Testis (tissue), 3 donors: ENCODE data around the gene CYP2C18. TPM values are rescaled to one million over a fixed set of nuclear protein-coding genes. Genes with fewer than 3 reads are reported as not detected.
"Not testable (repeated sequence)": the region's sequence is repeated elsewhere in the genome, so short reads cannot be mapped to it uniquely, and the experiment has no call there.

Experiments used
- DNase-seq: peaks from one replicate; pipeline ENCODE4 v3.0.0-alpha.2; 2019
- H3K27ac ChIP-seq, 2 donors: fragments of 200-600 bp; sonication (generic); one replicate each; pipeline ENCODE4 v1.5.1; 2019
- H3K27me3 ChIP-seq: fragments of 200-600 bp; sonication (generic); one replicate; pipeline ENCODE4 v1.5.1; 2019
- H3K36me3 ChIP-seq: fragments of 200-600 bp; sonication (generic); one replicate; pipeline ENCODE4 v1.5.1; 2017; ENCODE audit warnings: low read depth; ENCODE audit errors: missing control alignments
- H3K4me1 ChIP-seq: fragments of 200-600 bp; sonication (generic); one replicate; pipeline ENCODE4 v1.5.1; 2019
- H3K4me3 ChIP-seq, 2 donors: fragments of 200-600 bp; sonication (generic); one replicate each; pipeline ENCODE4 v1.5.1; 2017 to 2019
- H3K9me3 ChIP-seq: fragments of 200-600 bp; sonication (generic); one replicate; pipeline ENCODE4 v1.5.1; 2017
- POLR2A ChIP-seq: fragments of 450-650 bp; IDR thresholded peaks from one replicate; pipeline ENCODE4 v1.6.1; 2017; ENCODE audit warnings: antibody characterized with exemption, mild to moderate bottlenecking, moderate library complexity
- WGBS, 2 donors: methylation state at CpG; one replicate each; pipeline ENCODE4 v1.1.5; 2018; 5-methylcytosine and 5-hydroxymethylcytosine counted together
- intact Hi-C: fragments of 100-400 bp; cut with DNase I; formaldehyde crosslinking; loops from one replicate; pipeline ENCODE4 v1.15.1; 2023; ENCODE audit warnings: low total_unique reads
- polyA plus RNA-seq: library from polyadenylated mRNA; stranded (reverse); fragments of 350-450 nt; fragmentation: Illumina TruSeq; extraction: RNeasy Lipid Tissue Mini Kit (QIAGEN cat#74804); gene quantifications from one replicate; pipeline ENCODE4 v1.2.3, GENCODE V29; 2014; ENCODE audit warnings: low read depth, low replicate concordance; ENCODE audit not compliant: insufficient read depth
- total RNA-seq, 2 donors: library from RNA; depleted of rRNA; stranded (reverse); fragments of >200 nt; gene quantifications; one replicate each; pipeline ENCODE4 v1.2.3, GENCODE V29; 2016
- TF ChIP-seq, protein P1 (sequence below), 3 experiments: fragments of 450-650 bp in 2 of 3; fragments of 200-600 bp in 1 of 3; sonication (generic) in 1 of 3; IDR thresholded peaks; one replicate each; pipeline ENCODE4 v1.5.1; 2016 to 2019; ENCODE audit warnings: antibody characterized with exemption in 3 of 3, mild to moderate bottlenecking in 2 of 3, moderate library complexity in 1 of 3

Gene CYP2C18
- total and polyA plus RNA-seq, 3 donors from 2014 or later, result 0.12 to 1.1 TPM; not detected in 1

GRCh38 chr10:94673614-94674321 lies 9.8 kb upstream of the CYP2C18 start:
- intact Hi-C loops, result no loop called here
- no peak for DNase-seq
- 100% methylated on average over 1 of the region's 1 CpG for WGBS, 2 donors

DNA sequence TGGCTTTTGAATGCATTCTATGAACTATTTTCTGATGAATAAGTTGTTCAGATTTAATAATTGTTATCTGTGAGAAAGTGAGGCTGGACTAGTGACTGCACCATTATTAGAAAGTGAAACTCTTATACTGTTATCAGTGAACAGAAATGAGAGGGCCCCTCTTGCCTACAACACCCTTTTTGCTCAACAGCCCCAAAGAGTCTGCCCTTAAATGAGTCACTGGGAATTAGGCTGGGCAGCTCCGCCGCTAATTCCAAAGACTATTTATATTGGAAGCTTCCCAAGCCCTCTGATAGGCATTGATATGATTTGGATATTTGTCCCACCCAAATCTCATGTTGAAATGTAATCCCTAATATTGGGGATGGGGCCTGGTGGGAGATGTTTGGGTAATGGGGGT lies 7.0 kb upstream of the CYP2C18 start:
- Histone ChIP-seq H3K27ac (no peak overlapping the region), H3K27me3 (no peaks in the 10 kb centered on the region), H3K4me1 (no peaks in the 10 kb centered on the region), H3K9me3 (no peaks in the 10 kb centered on the region), H3K36me3 (no peaks in the 10 kb centered on the region), H3K4me3 (no peak overlapping the region)
- WGBS, 2 donors, result 94 to 100% methylated on average over 2 of the region's 2 CpGs
- TF ChIP-seq, protein P1, sequence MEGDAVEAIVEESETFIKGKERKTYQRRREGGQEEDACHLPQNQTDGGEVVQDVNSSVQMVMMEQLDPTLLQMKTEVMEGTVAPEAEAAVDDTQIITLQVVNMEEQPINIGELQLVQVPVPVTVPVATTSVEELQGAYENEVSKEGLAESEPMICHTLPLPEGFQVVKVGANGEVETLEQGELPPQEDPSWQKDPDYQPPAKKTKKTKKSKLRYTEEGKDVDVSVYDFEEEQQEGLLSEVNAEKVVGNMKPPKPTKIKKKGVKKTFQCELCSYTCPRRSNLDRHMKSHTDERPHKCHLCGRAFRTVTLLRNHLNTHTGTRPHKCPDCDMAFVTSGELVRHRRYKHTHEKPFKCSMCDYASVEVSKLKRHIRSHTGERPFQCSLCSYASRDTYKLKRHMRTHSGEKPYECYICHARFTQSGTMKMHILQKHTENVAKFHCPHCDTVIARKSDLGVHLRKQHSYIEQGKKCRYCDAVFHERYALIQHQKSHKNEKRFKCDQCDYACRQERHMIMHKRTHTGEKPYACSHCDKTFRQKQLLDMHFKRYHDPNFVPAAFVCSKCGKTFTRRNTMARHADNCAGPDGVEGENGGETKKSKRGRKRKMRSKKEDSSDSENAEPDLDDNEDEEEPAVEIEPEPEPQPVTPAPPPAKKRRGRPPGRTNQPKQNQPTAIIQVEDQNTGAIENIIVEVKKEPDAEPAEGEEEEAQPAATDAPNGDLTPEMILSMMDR (IDR thresholded peaks at IDR 0.05), result no peak
- TF ChIP-seq POLR2A, result no peak
- DNase-seq, result no peak
- intact Hi-C loops, result no loop called here

More at GRCh38 chr10:94673614-94674321, 9.8 kb upstream of the CYP2C18 start:
- Histone ChIP-seq H3K36me3 (no peaks in the 10 kb centered on the region), H3K4me3 (no peak overlapping the region), H3K27ac (no peak overlapping the region), H3K27me3 (no peaks in the 10 kb centered on the region), H3K4me1 (no peaks in the 10 kb centered on the region), H3K9me3 (no peaks in the 10 kb centered on the region)
- TF ChIP-seq POLR2A, result no peak
- TF ChIP-seq, protein P1 (IDR thresholded peaks at IDR 0.05), result no peak

GRCh38 chr10:94677691-94678090 lies 5.8 kb upstream of the CYP2C18 start:
- TF ChIP-seq, protein P1 (IDR thresholded peaks at IDR 0.05), result peak in 1 of 3 experiments; percentile 15
- no peak for TF ChIP-seq POLR2A
- Histone ChIP-seq H3K4me3 (no peak overlapping the region), H3K36me3 (no peaks in the 10 kb centered on the region), H3K4me1 (no peaks in the 10 kb centered on the region), H3K9me3 (no peaks in the 10 kb centered on the region), H3K27ac (no peak overlapping the region), H3K27me3 (no peaks in the 10 kb centered on the region)
- no peak for DNase-seq
- intact Hi-C loops, result no loop called here

- Histone ChIP-seq H3K4me1 (no peaks in the 10 kb centered on the region), H3K4me3 (no peak overlapping the region), H3K27ac (no peak overlapping the region), H3K27me3 (no peaks in the 10 kb centered on the region), H3K36me3 (no peaks in the 10 kb centered on the region), H3K9me3 (no peaks in the 10 kb centered on the region)
- no peak for DNase-seq
- 89 to 94% methylated on average over 2 of the region's 2 CpGs for WGBS, 2 donors
- intact Hi-C loops, result no loop called here
- TF ChIP-seq, protein P1 (IDR thresholded peaks at IDR 0.05), result no peak
- TF ChIP-seq POLR2A, result no peak
Measured at GRCh38 chr10:94678475-94678874, 5.1 kb upstream of the CYP2C18 start.

GRCh38 chr10:94680544-94680943 lies 3.0 kb upstream of the CYP2C18 start:
- Histone ChIP-seq H3K36me3 (no peaks in the 10 kb centered on the region), H3K4me1 (no peaks in the 10 kb centered on the region), H3K9me3 (no peaks in the 10 kb centered on the region), H3K27ac (no peak overlapping the region), H3K4me3 (no peak overlapping the region), H3K27me3 (no peaks in the 10 kb centered on the region)
- WGBS, 2 donors, result 25 to 29% methylated on average over 1 of the region's 1 CpG
- intact Hi-C loops, result no loop called here
- no peak for DNase-seq
- no peak for TF ChIP-seq POLR2A
- TF ChIP-seq, protein P1 (IDR thresholded peaks at IDR 0.05), result no peak

- 45 to 50% methylated on average over 4 of the region's 4 CpGs for WGBS, 2 donors
- intact Hi-C loops, H3K36me3 ChIP-seq, H3K27me3 ChIP-seq, H3K27ac ChIP-seq, H3K4me1 ChIP-seq, H3K9me3 ChIP-seq, H3K4me3 ChIP-seq, DNase-seq: not testable (repeated sequence)
Measured at GRCh38 chr10:94682636-94683035, 893 bp upstream of the CYP2C18 start.
